Natural killer cell treated with Interleukin-12 subunit alpha and Interleukin-12 subunit beta and Interleukin-15 and Interleukin-18, amount 100 ng/mL, for 72 hours (primary cell): Measurements from ENCODE around the gene FRZB. TPM values are rescaled to one million over a fixed set of nuclear protein-coding genes. Genes with fewer than 3 reads are reported as not detected.
A peak's percentile ranks its signal among the peaks of the same experiment; 100 is the strongest.

Experiments
- ATAC-seq, 2 donors: fragments of 150-1000 bp; cut with Tn5 transposase in 1 of 2; sonication (Bioruptor Pico), chemical (Tn5 transposase) in 1 of 2; 2 replicates each; pipeline ENCODE4 v1.10.0; 2021
- DNase-seq: peaks from one replicate; pipeline ENCODE4 v3.0.0; 2022; ENCODE audit warnings: low spot score
- H3K27ac Mint-ChIP-seq, 2 donors: 1 replicate in 1 of 2; 2 replicates in 1 of 2; pipeline ENCODE4 v1.8.0; 2022; ENCODE audit warnings: mixed read lengths in 2 of 2, mild to moderate bottlenecking in 1 of 2, moderate library complexity in 1 of 2
- H3K27me3 Mint-ChIP-seq, 2 donors: 1 replicate in 1 of 2; 2 replicates in 1 of 2; pipeline ENCODE4 v1.8.0; 2022; ENCODE audit warnings: mixed read lengths in 2 of 2
- H3K36me3 Mint-ChIP-seq: one replicate; pipeline ENCODE4 v1.8.0; 2022; ENCODE audit warnings: mixed read lengths
- H3K4me1 Mint-ChIP-seq, 2 donors: 1 replicate in 1 of 2; 2 replicates in 1 of 2; pipeline ENCODE4 v1.8.0; 2022; ENCODE audit warnings: low read depth in 2 of 2, mixed read lengths in 2 of 2, mild to moderate bottlenecking in 1 of 2
- H3K4me3 Mint-ChIP-seq: one replicate; pipeline ENCODE4 v1.8.0; 2022; ENCODE audit warnings: mixed read lengths
- H3K9me3 Mint-ChIP-seq: 2 replicates; pipeline ENCODE4 v1.8.0; 2022; ENCODE audit warnings: mixed read lengths
- total RNA-seq, 2 donors: library from RNA; stranded (reverse); gene quantifications; one replicate each; pipeline ENCODE4 v1.2.3, GENCODE V29; 2022

The FRZB gene
- total RNA-seq, 2 donors from 2014 or later: not detected

- Mint-ChIP-seq H3K27ac (no peak overlapping the region), H3K4me1 (no peaks in the 10 kb centered on the region), H3K27me3 (peaks cover 7 to 12% of the 10 kb centered on the region in 2 donors), H3K4me3 (no peak overlapping the region), H3K36me3 (no peaks in the 10 kb centered on the region), H3K9me3 (no peaks in the 10 kb centered on the region)
- DNase-seq (no peak), ATAC-seq (no peak)
These were observed 47.0 kb downstream of the FRZB start for GRCh38 chr2:182819412-182819811.

- ATAC-seq: no peak
- no peaks in the 10 kb centered on the region for H3K9me3 Mint-ChIP-seq
- no peak for DNase-seq
These were observed 47.5 kb downstream of the FRZB start for GRCh38 chr2:182818925-182819324.

GRCh38 chr2:182818501-182818900 is 47.9 kb downstream of the FRZB start:
- H3K27ac Mint-ChIP-seq: no peak overlapping the region
- H3K36me3 Mint-ChIP-seq: no peaks in the 10 kb centered on the region

More at GRCh38 chr2:182818925-182819324, 47.5 kb downstream of the FRZB start:
- H3K36me3 Mint-ChIP-seq: no peaks in the 10 kb centered on the region
- H3K4me3 Mint-ChIP-seq: no peak overlapping the region
- peaks cover 6 to 12% of the 10 kb centered on the region in 2 donors for H3K27me3 Mint-ChIP-seq
- no peak overlapping the region for H3K27ac Mint-ChIP-seq
- no peaks in the 10 kb centered on the region for H3K4me1 Mint-ChIP-seq

GRCh38 chr2:182817558-182817957 is 48.9 kb downstream of the FRZB start:
- no peak for DNase-seq
- Mint-ChIP-seq H3K27ac (no peak overlapping the region), H3K4me1 (no peaks in the 10 kb centered on the region), H3K27me3 (peaks cover 0 to 11% of the 10 kb centered on the region in 2 donors), H3K36me3 (no peaks in the 10 kb centered on the region), H3K9me3 (no peaks in the 10 kb centered on the region), H3K4me3 (no peak overlapping the region)
- no peak for ATAC-seq

More at GRCh38 chr2:182818501-182818900, 47.9 kb downstream of the FRZB start:
- DNase-seq: no peak
- Mint-ChIP-seq H3K4me1 (no peaks in the 10 kb centered on the region), H3K9me3 (no peaks in the 10 kb centered on the region), H3K4me3 (no peak overlapping the region), H3K27me3 (peaks cover 2 to 12% of the 10 kb centered on the region in 2 donors)
- no peak for ATAC-seq

GRCh38 chr2:182816866-182817265 is 49.6 kb downstream of the FRZB start:
- Mint-ChIP-seq H3K4me1 (no peaks in the 10 kb centered on the region), H3K4me3 (no peak overlapping the region), H3K27me3 (peaks cover 3 to 18% of the 10 kb centered on the region in 2 donors), H3K36me3 (no peaks in the 10 kb centered on the region), H3K9me3 (no peaks in the 10 kb centered on the region), H3K27ac (no peak overlapping the region)
- ATAC-seq (no peak), DNase-seq (no peak)

GRCh38 chr2:182814804-182815203 is 51.6 kb downstream of the FRZB start:
- ATAC-seq: peak in 1 of 2 donors; percentile 36
- H3K36me3 Mint-ChIP-seq: no peaks in the 10 kb centered on the region

GRCh38 chr2:182814380-182814779 is 52.1 kb downstream of the FRZB start:
- no peak overlapping the region for H3K27ac Mint-ChIP-seq
- no peaks in the 10 kb centered on the region for H3K4me1 Mint-ChIP-seq
- no peaks in the 10 kb centered on the region for H3K36me3 Mint-ChIP-seq
- no peak overlapping the region for H3K4me3 Mint-ChIP-seq
- DNase-seq (no peak), ATAC-seq (peak in 1 of 2 donors; percentile 43)
- H3K9me3 Mint-ChIP-seq: no peaks in the 10 kb centered on the region
- peaks cover 7 to 18% of the 10 kb centered on the region in 2 donors for H3K27me3 Mint-ChIP-seq

More at GRCh38 chr2:182814804-182815203, 51.6 kb downstream of the FRZB start:
- Mint-ChIP-seq H3K27ac (no peak overlapping the region), H3K4me1 (no peaks in the 10 kb centered on the region), H3K9me3 (no peaks in the 10 kb centered on the region), H3K4me3 (no peak overlapping the region), H3K27me3 (peaks cover 7 to 18% of the 10 kb centered on the region in 2 donors)
- no peak for DNase-seq

- ATAC-seq (no peak), DNase-seq (no peak)
- Mint-ChIP-seq H3K27me3 (peaks cover 7 to 18% of the 10 kb centered on the region in 2 donors), H3K9me3 (no peaks in the 10 kb centered on the region), H3K4me3 (no peak overlapping the region), H3K4me1 (no peaks in the 10 kb centered on the region), H3K27ac (no peak overlapping the region), H3K36me3 (no peaks in the 10 kb centered on the region)
These were observed 56.4 kb downstream of the FRZB start for GRCh38 chr2:182810087-182810486.

GRCh38 chr2:182807319-182807718 is 59.1 kb downstream of the FRZB start:
- Mint-ChIP-seq H3K27me3 (peaks cover 6 to 10% of the 10 kb centered on the region in 2 donors), H3K9me3 (no peaks in the 10 kb centered on the region), H3K4me3 (no peak overlapping the region), H3K27ac (no peak overlapping the region), H3K4me1 (no peaks in the 10 kb centered on the region), H3K36me3 (no peaks in the 10 kb centered on the region)
- no peak for DNase-seq
- ATAC-seq: no peak

GRCh38 chr2:182804128-182804527 is 62.3 kb downstream of the FRZB start:
- Mint-ChIP-seq H3K27ac (no peak overlapping the region), H3K9me3 (no peaks in the 10 kb centered on the region), H3K4me3 (no peak overlapping the region), H3K36me3 (no peaks in the 10 kb centered on the region), H3K4me1 (no peaks in the 10 kb centered on the region), H3K27me3 (peaks cover 12% of the 10 kb centered on the region in 2 donors)
- DNase-seq: no peak
- ATAC-seq: no peak

- DNase-seq: no peak
- H3K4me1 Mint-ChIP-seq: no peaks in the 10 kb centered on the region
- no peak overlapping the region for H3K4me3 Mint-ChIP-seq
- no peaks in the 10 kb centered on the region for H3K36me3 Mint-ChIP-seq
- peaks cover 18 to 28% of the 10 kb centered on the region in 2 donors for H3K27me3 Mint-ChIP-seq
- H3K27ac Mint-ChIP-seq: no peak overlapping the region
- ATAC-seq: no peak
- no peaks in the 10 kb centered on the region for H3K9me3 Mint-ChIP-seq
These were observed 67.7 kb downstream of the FRZB start for GRCh38 chr2:182798736-182799135.

- H3K27ac Mint-ChIP-seq: no peak overlapping the region
- no peaks in the 10 kb centered on the region for H3K4me1 Mint-ChIP-seq
- no peaks in the 10 kb centered on the region for H3K36me3 Mint-ChIP-seq
- DNase-seq (no peak), ATAC-seq (no peak)
- H3K27me3 Mint-ChIP-seq: peaks cover 8 to 16% of the 10 kb centered on the region in 2 donors
- no peaks in the 10 kb centered on the region for H3K9me3 Mint-ChIP-seq
- H3K4me3 Mint-ChIP-seq: no peak overlapping the region
These were observed 74.0 kb downstream of the FRZB start for GRCh38 chr2:182792441-182792840.

GRCh38 chr2:182784777-182785176 is 81.7 kb downstream of the FRZB start:
- no peaks in the 10 kb centered on the region for H3K27me3 Mint-ChIP-seq
- DNase-seq: no peak
- H3K9me3 Mint-ChIP-seq: peaks cover 3% of the 10 kb centered on the region
- no peak overlapping the region for H3K27ac Mint-ChIP-seq
- ATAC-seq: no peak
- peaks cover 0 to 2% of the 10 kb centered on the region in 2 donors for H3K4me1 Mint-ChIP-seq
- H3K36me3 Mint-ChIP-seq: peaks cover 11% of the 10 kb centered on the region
- H3K4me3 Mint-ChIP-seq: no peak overlapping the region

- H3K4me3 Mint-ChIP-seq: no peak overlapping the region
- ATAC-seq: no peak
- peaks cover 11% of the 10 kb centered on the region for H3K36me3 Mint-ChIP-seq
- H3K27me3 Mint-ChIP-seq: no peaks in the 10 kb centered on the region
- no peak for DNase-seq
- H3K27ac Mint-ChIP-seq: no peak overlapping the region
- peaks cover 0 to 2% of the 10 kb centered on the region in 2 donors for H3K4me1 Mint-ChIP-seq
- peaks cover 3% of the 10 kb centered on the region for H3K9me3 Mint-ChIP-seq
These were observed 82.3 kb downstream of the FRZB start for GRCh38 chr2:182784058-182784706.
